Measurements from ENCODE around the gene RHBDD1. TPM values are rescaled to one million over a fixed set of nuclear protein-coding genes. Genes with fewer than 3 reads are reported as not detected.

The RHBDD1 gene
- total and polyA plus RNA-seq, 2 donors from 2014 or later: 8.3 to 49.9 TPM

DNA sequence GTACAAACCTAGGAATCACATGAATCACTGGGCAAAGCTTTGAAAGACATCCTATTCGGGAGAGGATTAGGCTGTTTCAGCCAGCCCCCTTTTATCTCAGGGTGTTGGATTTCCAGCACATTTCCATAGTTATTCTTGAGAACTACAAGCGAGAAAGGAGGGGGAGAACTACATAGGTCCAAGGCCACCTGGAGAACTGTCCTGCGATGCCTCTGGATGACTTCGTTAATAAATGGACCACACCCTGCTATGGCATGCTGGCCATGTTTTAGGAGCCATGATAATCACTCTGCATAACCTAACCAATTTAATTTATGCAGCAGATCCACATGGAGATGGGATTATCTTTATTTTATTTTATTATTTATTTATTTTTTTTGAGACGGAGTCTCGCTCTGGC, 29.9 kb downstream of the RHBDD1 start:
- H3K4me3 ChIP-seq (ENCODE audit: low read length in 3 of 3): no peak overlapping the region
- H3K27ac ChIP-seq (ENCODE audit: low read depth in 2 of 2, low read length in 2 of 2): no peak overlapping the region
- TF ChIP-seq, protein P1, sequence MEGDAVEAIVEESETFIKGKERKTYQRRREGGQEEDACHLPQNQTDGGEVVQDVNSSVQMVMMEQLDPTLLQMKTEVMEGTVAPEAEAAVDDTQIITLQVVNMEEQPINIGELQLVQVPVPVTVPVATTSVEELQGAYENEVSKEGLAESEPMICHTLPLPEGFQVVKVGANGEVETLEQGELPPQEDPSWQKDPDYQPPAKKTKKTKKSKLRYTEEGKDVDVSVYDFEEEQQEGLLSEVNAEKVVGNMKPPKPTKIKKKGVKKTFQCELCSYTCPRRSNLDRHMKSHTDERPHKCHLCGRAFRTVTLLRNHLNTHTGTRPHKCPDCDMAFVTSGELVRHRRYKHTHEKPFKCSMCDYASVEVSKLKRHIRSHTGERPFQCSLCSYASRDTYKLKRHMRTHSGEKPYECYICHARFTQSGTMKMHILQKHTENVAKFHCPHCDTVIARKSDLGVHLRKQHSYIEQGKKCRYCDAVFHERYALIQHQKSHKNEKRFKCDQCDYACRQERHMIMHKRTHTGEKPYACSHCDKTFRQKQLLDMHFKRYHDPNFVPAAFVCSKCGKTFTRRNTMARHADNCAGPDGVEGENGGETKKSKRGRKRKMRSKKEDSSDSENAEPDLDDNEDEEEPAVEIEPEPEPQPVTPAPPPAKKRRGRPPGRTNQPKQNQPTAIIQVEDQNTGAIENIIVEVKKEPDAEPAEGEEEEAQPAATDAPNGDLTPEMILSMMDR (IDR thresholded peaks at IDR 0.05; ENCODE audit: borderline replicate concordance, extremely low read depth, insufficient read depth): no peak
- intact Hi-C loops (cut with DNase I): no loop called here
- H3K9ac ChIP-seq (ENCODE audit: low read length in 3 of 3): no peak overlapping the region
- DNase-seq (no peak), FAIRE-seq (no peak)
- H3K27me3 ChIP-seq (ENCODE audit: control insufficient read depth, insufficient read depth, low read length): no peaks in the 10 kb centered on the region
- H3K9me3 ChIP-seq (ENCODE audit: control insufficient read depth in 2 of 3, insufficient read depth in 1 of 3, low read length in 3 of 3): no peaks in the 10 kb centered on the region
- peaks cover 0 to 5% (median 3%) of the 10 kb centered on the region in 3 donors for H3K36me3 ChIP-seq (ENCODE audit: control insufficient read depth in 2 of 3, insufficient read depth in 3 of 3, low read length in 3 of 3)
- H3K4me1 ChIP-seq (ENCODE audit: control insufficient read depth in 2 of 3, insufficient read depth in 2 of 3, low read depth in 1 of 3, low read length in 3 of 3): no peaks in the 10 kb centered on the region

DNA sequence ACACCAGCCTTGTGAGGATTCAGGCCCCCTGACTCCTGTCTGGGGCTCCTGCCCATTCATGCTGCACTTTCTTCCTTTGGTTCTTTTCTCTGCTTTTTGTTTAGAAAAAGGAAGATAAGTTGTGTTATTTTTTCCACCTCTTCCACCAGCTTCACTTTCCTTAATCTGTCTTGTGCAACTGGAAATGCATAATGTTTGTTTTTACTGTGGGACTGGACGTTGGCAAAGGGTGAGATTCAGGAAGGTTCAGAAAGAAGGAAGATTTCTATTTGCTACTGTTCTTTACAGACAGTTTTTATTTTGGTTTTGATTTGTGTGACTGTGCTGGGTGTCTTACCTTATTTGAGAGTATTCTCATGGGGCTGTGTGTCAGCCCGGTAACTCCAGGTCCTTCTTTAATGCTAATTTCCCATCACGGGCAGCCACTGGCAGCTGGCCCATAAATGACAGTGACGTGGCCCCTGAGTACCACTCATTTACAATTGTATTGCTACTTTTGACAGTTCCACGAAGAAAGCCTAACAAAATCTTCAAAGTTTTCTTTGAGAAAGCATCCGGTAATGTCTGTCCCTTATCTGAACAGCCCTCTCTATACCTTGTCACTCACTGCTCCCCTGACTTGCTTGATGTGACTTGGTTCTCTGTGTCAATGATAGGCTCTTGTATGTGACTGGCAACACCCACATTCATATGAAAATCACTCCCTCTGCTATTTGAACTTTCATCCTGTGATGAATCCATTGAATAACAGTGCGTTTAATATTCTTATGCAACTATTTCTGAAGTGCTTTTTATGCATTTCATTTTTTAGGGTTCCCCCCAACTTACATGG, 32.7 kb downstream of the RHBDD1 start:
- H3K4me3 ChIP-seq (ENCODE audit: low read length in 3 of 3): no peak overlapping the region
- no peaks in the 10 kb centered on the region for H3K9me3 ChIP-seq (ENCODE audit: control insufficient read depth in 2 of 3, insufficient read depth in 1 of 3, low read length in 3 of 3)
- no peaks in the 10 kb centered on the region for H3K27me3 ChIP-seq (ENCODE audit: control insufficient read depth, insufficient read depth, low read length)
- intact Hi-C loops (cut with DNase I): no loop called here
- peaks cover 0 to 5% (median 3%) of the 10 kb centered on the region in 3 donors for H3K36me3 ChIP-seq (ENCODE audit: control insufficient read depth in 2 of 3, insufficient read depth in 3 of 3, low read length in 3 of 3)
- H3K4me1 ChIP-seq (ENCODE audit: control insufficient read depth in 2 of 3, insufficient read depth in 2 of 3, low read depth in 1 of 3, low read length in 3 of 3): no peaks in the 10 kb centered on the region
- DNase-seq (no peak), FAIRE-seq (no peak)
- H3K27ac ChIP-seq (ENCODE audit: low read depth in 2 of 2, low read length in 2 of 2): no peak overlapping the region
- H3K9ac ChIP-seq (ENCODE audit: low read length in 3 of 3): no peak overlapping the region
- TF ChIP-seq, protein P1 (IDR thresholded peaks at IDR 0.05; ENCODE audit: borderline replicate concordance, extremely low read depth, insufficient read depth): no peak

DNA sequence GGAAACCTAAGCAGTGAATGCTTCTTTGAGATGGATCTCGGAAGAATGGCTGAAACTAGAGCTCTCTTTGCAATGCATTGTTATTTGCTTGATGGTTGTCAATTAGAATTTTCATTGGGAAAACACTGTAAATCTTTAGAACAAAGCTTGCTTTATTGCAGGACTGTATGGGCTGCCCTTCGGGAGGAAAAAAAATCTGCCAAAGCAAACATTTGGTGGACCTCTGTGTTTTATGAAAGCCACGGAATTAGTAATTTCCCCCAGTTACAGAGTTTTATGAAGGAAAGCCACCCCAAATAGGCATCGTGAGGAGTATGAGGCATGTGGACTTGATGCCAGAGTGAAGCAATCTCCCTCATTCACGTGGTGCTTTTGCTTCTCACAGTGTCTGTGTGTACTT, 33.5 kb downstream of the RHBDD1 start:
- H3K9me3 ChIP-seq (ENCODE audit: control insufficient read depth in 2 of 3, insufficient read depth in 1 of 3, low read length in 3 of 3): no peaks in the 10 kb centered on the region
- no peaks in the 10 kb centered on the region for H3K27me3 ChIP-seq (ENCODE audit: control insufficient read depth, insufficient read depth, low read length)
- DNase-seq (no peak), FAIRE-seq (no peak)
- H3K36me3 ChIP-seq (ENCODE audit: control insufficient read depth in 2 of 3, insufficient read depth in 3 of 3, low read length in 3 of 3): peaks cover 0 to 5% (median 5%) of the 10 kb centered on the region in 3 donors
- no peaks in the 10 kb centered on the region for H3K4me1 ChIP-seq (ENCODE audit: control insufficient read depth in 2 of 3, insufficient read depth in 2 of 3, low read depth in 1 of 3, low read length in 3 of 3)
- intact Hi-C loops (cut with DNase I): no loop called here
- no peak overlapping the region for H3K9ac ChIP-seq (ENCODE audit: low read length in 3 of 3)
- H3K4me3 ChIP-seq (ENCODE audit: low read length in 3 of 3): no peak overlapping the region
- H3K27ac ChIP-seq (ENCODE audit: low read depth in 2 of 2, low read length in 2 of 2): no peak overlapping the region
- TF ChIP-seq, protein P1 (IDR thresholded peaks at IDR 0.05; ENCODE audit: borderline replicate concordance, extremely low read depth, insufficient read depth): no peak

Measured in kidney (tissue), 14 donors.